Hypothalamus (tissue), 51 donors: ENCODE results near the gene CLTA.
"Not testable (repeated sequence)": the region's sequence is repeated elsewhere in the genome, so short reads cannot be mapped to it uniquely, and the experiment has no call there.

Source experiments
- DNase-seq, 51 donors: peaks; one replicate each; lab custom pipeline; 2025; lab: John Stamatoyannopoulos, UW

Gene CLTA

DNA sequence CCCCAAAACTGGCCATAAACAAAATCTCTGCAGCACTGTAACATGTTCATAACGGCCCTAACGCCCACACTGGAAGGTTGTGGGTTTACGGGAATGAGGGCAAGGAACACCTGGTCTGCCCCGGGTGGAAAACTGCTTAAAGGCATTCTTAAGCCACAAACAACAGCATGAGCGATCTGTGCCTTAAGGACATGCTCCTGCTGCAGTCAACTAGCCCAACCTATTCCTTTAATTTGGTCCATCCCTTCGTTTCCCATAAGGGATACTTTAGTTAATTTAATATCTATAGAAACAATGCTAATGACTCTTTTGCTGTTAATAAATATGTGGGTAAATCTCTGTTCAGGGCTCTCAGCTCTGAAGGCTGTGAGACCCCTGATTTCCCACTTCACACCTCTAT is 10.5 kb upstream of the CLTA start:
- not testable (repeated sequence) for DNase-seq

GRCh38 chr9:36187414-36187813 is 3.3 kb upstream of the CLTA start:
- DNase-seq: no peak

- no peak for DNase-seq
These were observed 2.5 kb upstream of the CLTA start for GRCh38 chr9:36188212-36188611.

DNA sequence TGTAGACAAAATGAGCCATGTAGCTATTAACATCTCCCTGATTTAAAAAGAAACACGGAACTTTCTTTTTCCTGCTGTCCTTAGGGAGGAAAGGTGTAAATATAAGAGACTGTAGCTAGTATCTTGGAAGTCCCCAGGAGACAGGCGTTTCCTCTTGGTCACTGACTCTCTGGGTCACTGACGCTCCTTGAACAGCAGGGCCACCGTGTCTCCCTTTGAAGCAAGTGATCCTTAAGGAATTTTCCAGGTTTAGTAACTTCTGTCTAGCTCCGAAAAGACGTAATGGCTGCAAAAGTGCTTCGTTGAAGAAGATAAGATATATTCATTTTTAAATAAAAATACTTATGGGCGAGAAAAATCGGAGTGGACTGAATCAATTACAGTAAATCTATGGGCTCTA is 745 bp upstream of the CLTA start:
- peak in 1 of 51 donors; percentile 50 for DNase-seq

- peak in 5 of 51 donors; percentile 22 to 53 (median 27) for DNase-seq
These were observed 547 bp downstream of the CLTA start for GRCh38 chr9:36191290-36191645.

- DNase-seq: no peak
These were observed 965 bp downstream of the CLTA start for GRCh38 chr9:36191686-36192085.

GRCh38 chr9:36192196-36192595 is 1.5 kb downstream of the CLTA start:
- no peak for DNase-seq

DNA sequence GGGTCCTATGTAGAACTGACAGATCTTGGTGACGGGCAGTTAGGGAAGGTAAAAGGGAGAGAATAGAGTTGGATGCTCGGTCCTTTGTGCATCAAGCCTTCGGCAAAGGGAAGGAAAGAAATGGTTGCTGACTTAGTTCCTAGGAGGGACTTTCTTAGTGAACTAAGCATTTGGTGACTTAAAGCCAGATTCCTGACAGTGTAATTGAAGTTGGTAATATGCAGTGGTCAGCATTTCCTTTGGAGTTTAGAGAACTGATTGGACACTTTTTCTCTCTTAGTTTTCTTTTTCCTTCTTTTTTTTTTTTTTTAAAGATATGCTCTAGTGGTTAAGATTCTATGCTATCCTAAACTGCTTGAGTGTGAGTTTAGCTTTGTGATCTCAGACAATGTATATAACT is 2.3 kb downstream of the CLTA start:
- DNase-seq: no peak

DNA sequence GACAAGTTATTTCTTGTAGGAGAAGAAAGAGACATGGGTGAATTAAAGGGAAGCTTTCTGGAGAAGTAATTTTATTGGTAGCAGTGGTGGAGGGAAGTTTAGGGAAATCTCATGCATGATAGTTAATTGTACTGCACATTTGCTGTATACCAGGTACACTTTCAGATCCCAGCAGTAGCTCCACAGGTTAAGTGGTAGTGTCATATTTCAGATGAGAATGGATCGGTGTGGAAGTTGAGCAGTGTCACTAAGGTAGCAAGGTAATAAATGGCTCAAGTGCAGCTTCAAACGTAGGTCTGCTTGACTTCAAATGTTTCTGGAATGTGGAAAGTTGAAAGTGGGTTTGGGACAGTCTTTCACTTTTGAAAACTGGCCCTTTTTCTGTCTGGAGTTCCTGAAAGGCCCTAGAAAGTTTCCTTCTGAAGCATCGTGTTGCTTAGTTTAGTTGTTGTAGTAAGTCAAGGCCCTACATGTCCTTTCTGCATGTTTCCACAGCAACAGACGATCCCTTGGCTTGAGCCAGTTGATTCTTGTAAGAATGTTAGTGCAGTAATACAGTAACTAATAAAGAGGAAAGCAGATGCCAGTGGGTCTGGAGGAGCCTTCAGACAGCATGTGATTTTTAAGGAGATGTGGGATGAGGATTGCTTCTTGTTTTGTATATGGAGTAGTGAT is 3.7 kb downstream of the CLTA start:
- no peak for DNase-seq

GRCh38 chr9:36204906-36205547 is 14.3 kb downstream of the CLTA start:
- peak in 3 of 51 donors; percentile 28 to 50 (median 34) for DNase-seq

DNA sequence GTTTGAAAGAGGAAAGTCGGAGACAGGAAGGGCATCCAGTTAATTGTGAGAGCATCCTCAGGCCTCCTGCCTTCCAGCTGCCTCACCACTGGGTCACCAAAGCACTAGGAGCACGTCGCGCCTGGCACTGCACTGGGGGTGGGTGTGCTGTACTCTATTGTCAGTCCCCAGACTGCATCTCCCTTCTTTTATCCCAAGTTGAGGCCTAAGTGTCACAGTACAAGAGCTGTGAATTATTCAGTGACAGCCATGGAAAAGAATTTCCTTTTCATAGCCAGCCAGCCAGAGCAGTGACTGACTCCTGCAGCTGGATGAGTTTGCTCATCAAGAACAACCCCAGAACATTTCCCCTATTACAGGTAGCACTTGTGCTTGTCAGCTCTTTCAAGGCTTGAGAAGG is 16.3 kb downstream of the CLTA start:
- peak in 24 of 51 donors; percentile 15 to 67 (median 50) for DNase-seq

DNA sequence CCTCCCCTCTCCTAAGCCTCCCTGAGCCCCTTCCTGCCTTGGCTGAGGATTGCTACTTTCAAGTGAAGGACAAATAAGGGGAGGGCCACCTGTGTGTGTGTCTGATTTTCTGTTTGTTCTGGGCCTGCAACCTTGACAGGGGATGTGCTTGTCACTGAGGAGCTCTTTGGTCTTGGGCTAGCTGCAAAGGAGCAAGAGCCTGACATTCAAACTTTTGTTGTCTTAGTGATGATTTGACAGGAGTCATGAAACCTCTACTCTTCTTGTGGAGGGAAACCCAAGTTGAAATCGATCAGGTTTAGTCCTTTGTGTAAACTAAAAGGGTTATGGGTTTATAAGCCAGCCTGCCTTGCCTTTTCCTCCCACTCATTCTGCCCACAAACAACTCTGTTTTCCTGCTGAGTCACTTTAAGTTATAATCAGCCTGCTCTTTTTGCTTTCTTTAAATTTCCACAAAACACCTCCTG is 16.9 kb downstream of the CLTA start:
- no peak for DNase-seq

DNA sequence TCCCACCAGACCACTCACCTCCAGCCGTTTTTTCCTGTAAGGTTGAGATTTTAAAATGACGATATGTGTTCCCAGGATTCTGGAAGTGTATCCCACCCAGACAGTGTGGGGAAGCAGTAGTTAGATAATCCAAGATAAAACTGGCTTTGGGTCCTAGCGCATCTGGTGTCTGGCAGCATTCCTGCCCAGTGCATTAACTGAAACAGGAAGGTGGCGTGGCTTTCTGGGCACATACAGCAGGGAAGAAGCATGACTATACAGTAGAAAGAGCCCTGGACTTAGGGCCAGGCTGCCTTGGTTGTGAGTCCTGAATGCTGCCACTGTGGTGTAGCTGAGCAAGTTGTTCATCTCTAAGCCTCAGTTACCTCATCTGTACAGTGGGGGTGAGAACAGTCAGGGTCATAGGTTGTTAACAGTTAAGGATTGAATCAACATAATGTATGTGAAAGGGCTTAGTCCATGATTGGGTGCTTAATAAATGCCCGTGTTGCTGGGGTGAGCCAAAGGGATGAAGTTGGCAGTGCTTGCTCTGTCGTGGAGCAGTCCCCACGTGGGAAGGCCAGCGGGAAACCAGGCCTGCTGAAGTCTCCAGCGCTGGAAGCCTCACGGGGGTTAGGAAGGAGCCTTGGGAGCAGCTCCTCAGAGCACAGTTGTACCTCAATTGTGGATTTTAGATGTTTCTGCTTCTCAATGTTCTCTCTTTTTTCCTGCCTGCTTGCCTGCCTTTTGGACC is 18.0 kb downstream of the CLTA start:
- peak in 1 of 51 donors; percentile 10 for DNase-seq

DNA sequence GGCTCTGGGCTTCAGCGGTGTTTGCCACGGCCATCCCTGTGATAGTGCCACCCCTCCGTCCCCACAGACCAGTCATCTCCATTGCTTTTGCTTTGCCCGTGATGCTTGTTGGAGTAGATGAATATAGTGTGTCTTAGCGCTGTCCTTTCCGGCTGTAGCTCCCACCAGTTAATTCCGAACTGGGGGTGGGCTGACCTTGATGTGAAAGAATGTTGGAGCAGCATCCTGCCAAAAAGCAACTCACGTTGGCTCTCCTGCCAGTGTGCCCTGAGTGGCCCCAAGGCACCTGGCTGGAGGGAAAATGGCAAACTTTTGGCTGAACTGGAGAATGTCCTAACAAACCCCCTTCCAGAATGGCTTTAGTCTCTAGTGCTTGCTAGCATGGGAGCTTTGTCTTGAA is 20.0 kb downstream of the CLTA start:
- no peak for DNase-seq

GRCh38 chr9:36211510-36211909 is 20.8 kb downstream of the CLTA start:
- no peak for DNase-seq

- DNase-seq: no peak
These were observed 22.7 kb downstream of the CLTA start for GRCh38 chr9:36213387-36213786.

DNA sequence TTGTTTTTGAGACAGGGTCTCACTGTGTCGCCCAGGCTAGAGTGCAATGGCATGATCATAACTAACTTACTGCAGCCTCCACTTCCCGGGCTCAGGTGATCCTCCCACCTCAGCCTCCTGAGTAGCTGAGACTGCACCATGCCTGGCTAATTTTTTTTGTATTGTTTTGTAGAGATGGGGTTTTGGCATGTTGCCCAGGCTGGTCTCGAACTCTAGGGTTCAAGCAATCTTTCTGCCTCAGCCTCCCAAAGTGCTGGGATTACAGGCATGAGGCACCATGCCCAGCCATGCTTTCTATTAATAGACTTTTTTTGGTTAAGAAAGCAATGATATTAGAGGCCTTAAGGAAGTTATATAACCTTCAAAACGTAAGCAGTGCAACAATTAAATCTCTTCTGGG is 23.3 kb downstream of the CLTA start:
- no peak for DNase-seq

GRCh38 chr9:36214571-36214970 is 23.9 kb downstream of the CLTA start:
- DNase-seq: no peak

GRCh38 chr9:36217256-36217968 is 26.7 kb downstream of the CLTA start:
- peak in 2 of 51 donors; percentile 6 to 40 for DNase-seq

DNA sequence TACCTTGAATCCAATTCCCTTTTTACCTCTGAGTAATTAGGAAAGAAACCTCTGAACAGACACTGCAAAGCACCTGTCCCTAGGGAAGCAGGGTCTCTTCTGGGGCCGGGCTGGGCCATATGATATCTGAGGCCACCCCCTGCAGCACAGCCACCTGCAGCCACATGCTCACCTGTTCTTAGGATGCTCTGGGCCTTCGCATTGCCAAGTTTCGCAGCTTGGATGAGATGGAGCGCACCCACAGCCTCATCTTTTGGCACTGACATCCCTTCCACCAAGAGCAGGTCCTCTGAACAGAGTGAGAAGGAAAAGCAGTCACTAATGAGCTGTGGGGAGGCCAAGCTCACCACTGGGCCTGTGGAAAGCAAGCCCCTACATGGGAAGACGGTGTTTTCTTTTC is 27.3 kb downstream of the CLTA start:
- DNase-seq: no peak

DNA sequence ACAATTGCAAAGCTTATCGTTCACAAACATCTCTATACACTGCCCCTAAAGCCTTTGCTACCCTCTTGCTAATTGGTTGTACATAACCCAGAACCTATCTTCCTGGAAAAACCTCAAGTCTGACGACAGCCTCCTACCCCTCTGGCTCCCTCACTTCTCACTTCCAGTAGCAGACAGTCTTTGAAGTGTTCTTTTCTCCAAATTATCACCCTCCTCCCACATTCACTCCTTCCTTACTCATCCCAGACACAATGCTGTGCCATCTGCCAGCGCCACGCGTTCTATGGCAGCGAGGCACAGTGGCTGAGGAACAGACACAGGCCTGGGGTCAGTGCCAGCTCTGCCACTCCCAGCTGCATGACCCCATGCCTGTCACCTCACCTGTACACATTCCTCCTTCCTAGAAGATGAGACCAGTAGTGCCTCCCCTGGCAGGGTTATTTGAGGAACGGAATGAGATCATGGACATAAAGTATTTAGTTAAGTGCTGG is 27.7 kb downstream of the CLTA start:
- DNase-seq: peak in 2 of 51 donors; percentile 25 to 61
